ENCODE measurements around the gene UFM1. TPM values are rescaled to one million over a fixed set of nuclear protein-coding genes. Genes with fewer than 3 reads are reported as not detected.

The UFM1 gene
- total RNA-seq, 2 donors from 2014 or later: 37.5 to 66.6 TPM

- Histone ChIP-seq H3K27ac (no peak overlapping the region), H3K36me3 (no peaks in the 10 kb centered on the region), H3K4me3 (no peak overlapping the region), H3K4me1 (replicated peaks) (no peaks in the 10 kb centered on the region), H3K9me3 (no peaks in the 10 kb centered on the region), H3K27me3 (replicated peaks; ENCODE audit: insufficient read depth) (no peaks in the 10 kb centered on the region)
- no peak for DNase-seq (ENCODE audit: low spot score)
- intact Hi-C loops (cut with DNase I): no loop called here
- TF ChIP-seq, protein P1, sequence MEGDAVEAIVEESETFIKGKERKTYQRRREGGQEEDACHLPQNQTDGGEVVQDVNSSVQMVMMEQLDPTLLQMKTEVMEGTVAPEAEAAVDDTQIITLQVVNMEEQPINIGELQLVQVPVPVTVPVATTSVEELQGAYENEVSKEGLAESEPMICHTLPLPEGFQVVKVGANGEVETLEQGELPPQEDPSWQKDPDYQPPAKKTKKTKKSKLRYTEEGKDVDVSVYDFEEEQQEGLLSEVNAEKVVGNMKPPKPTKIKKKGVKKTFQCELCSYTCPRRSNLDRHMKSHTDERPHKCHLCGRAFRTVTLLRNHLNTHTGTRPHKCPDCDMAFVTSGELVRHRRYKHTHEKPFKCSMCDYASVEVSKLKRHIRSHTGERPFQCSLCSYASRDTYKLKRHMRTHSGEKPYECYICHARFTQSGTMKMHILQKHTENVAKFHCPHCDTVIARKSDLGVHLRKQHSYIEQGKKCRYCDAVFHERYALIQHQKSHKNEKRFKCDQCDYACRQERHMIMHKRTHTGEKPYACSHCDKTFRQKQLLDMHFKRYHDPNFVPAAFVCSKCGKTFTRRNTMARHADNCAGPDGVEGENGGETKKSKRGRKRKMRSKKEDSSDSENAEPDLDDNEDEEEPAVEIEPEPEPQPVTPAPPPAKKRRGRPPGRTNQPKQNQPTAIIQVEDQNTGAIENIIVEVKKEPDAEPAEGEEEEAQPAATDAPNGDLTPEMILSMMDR (IDR thresholded peaks at IDR 0.05): no peak
- TF ChIP-seq POLR2AphosphoS5 (IDR thresholded peaks at IDR 0.05): no peak
- TF ChIP-seq POLR2A (IDR thresholded peaks at IDR 0.05): no peak
Measured at GRCh38 chr13:38316129-38316528, 33.5 kb upstream of the UFM1 start.

DNA sequence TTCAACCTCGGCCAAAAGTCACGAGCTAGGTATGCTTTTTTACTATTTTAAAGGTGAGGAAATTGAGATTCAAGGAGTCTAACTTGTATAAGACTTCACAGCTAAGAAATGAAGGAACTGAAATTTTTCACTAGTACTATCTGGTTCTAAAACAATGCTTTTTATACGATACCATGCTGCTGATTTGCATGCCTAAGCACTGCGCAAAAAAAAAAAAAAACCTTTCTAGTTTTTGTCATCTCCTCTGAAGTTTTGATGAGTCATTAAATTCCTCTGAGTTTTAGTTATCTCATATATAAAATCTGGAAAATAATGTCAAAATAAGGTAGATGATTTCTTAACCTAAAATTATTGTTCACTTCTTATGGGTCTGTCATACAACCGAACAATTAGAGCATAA is 28.0 kb upstream of the UFM1 start:
- 81% methylated on average over 5 of the region's 5 CpGs for WGBS
- no peaks in the 10 kb centered on the region for H3K36me3 ChIP-seq
- no peaks in the 10 kb centered on the region for H3K27me3 ChIP-seq (replicated peaks; ENCODE audit: insufficient read depth)
- no peak overlapping the region for H3K27ac ChIP-seq
- H3K9me3 ChIP-seq: no peaks in the 10 kb centered on the region
- H3K4me3 ChIP-seq: no peak overlapping the region
- TF ChIP-seq POLR2A (IDR thresholded peaks at IDR 0.05) (no peak), POLR2AphosphoS5 (IDR thresholded peaks at IDR 0.05) (no peak)
- TF ChIP-seq, protein P1 (IDR thresholded peaks at IDR 0.05): no peak
- no peaks in the 10 kb centered on the region for H3K4me1 ChIP-seq (replicated peaks)
- DNase-seq (ENCODE audit: low spot score): no peak
- intact Hi-C loops (cut with DNase I): no loop called here

DNA sequence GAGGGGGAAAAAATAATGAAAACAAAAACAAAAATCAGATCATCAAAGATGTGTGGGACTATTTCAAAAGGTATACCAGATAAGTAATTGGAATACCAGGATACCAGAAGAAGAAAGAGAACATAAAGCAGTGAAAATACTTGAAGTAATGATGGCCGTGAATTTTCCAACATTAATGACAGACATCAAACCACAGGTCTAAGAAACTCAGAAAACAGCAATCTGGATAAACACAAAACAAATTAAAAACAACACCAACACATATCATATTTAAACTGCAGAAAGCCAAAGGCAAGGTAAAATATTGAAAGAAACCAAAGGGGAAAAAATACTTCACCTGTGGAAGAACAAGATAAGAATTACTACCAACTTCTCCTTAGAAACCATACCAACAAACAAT is 24.2 kb upstream of the UFM1 start:
- 100% methylated on average over 1 of the region's 1 CpG for whole genome bisulfite sequencing
- no peaks in the 10 kb centered on the region for H3K9me3 ChIP-seq
- DNase-seq (ENCODE audit: low spot score): no peak
- H3K4me1 ChIP-seq (replicated peaks): no peaks in the 10 kb centered on the region
- no peak overlapping the region for H3K4me3 ChIP-seq
- intact Hi-C loops (cut with DNase I): no loop called here
- H3K27me3 ChIP-seq (replicated peaks; ENCODE audit: insufficient read depth): no peaks in the 10 kb centered on the region
- no peak overlapping the region for H3K27ac ChIP-seq
- no peaks in the 10 kb centered on the region for H3K36me3 ChIP-seq
- no peak for TF ChIP-seq POLR2A (IDR thresholded peaks at IDR 0.05)
- no peak for TF ChIP-seq POLR2AphosphoS5 (IDR thresholded peaks at IDR 0.05)
- TF ChIP-seq, protein P1 (IDR thresholded peaks at IDR 0.05): no peak

GRCh38 chr13:38328699-38329098 is 21.0 kb upstream of the UFM1 start:
- no peak overlapping the region for H3K27ac ChIP-seq
- no peak for DNase-seq (ENCODE audit: low spot score)
- TF ChIP-seq POLR2A (IDR thresholded peaks at IDR 0.05): no peak
- TF ChIP-seq POLR2AphosphoS5 (IDR thresholded peaks at IDR 0.05): no peak
- TF ChIP-seq, protein P1 (IDR thresholded peaks at IDR 0.05): no peak
- intact Hi-C loops (cut with DNase I): no loop called here
- H3K9me3 ChIP-seq: no peaks in the 10 kb centered on the region
- H3K4me1 ChIP-seq (replicated peaks): no peaks in the 10 kb centered on the region
- H3K27me3 ChIP-seq (replicated peaks; ENCODE audit: insufficient read depth): no peaks in the 10 kb centered on the region
- no peak overlapping the region for H3K4me3 ChIP-seq
- no peaks in the 10 kb centered on the region for H3K36me3 ChIP-seq
- WGBS: 72% methylated on average over 2 of the region's 2 CpGs

- Histone ChIP-seq H3K36me3 (no peaks in the 10 kb centered on the region), H3K9me3 (no peaks in the 10 kb centered on the region), H3K27ac (no peak overlapping the region), H3K27me3 (replicated peaks; ENCODE audit: insufficient read depth) (no peaks in the 10 kb centered on the region), H3K4me1 (replicated peaks) (no peaks in the 10 kb centered on the region), H3K4me3 (no peak overlapping the region)
- DNase-seq (ENCODE audit: low spot score): no peak
- WGBS: 89% methylated on average over 2 of the region's 2 CpGs
- TF ChIP-seq, protein P1 (IDR thresholded peaks at IDR 0.05): no peak
- TF ChIP-seq POLR2AphosphoS5 (IDR thresholded peaks at IDR 0.05): no peak
- no peak for TF ChIP-seq POLR2A (IDR thresholded peaks at IDR 0.05)
- intact Hi-C loops (cut with DNase I): no loop called here
Measured at GRCh38 chr13:38334845-38335244, 14.8 kb upstream of the UFM1 start.
